Peyer's patch (tissue), 4 donors: ENCODE data around the gene DEGS2.

ENCODE experiments used
- CTCF ChIP-seq, 6 experiments: fragments of 450-650 bp in 4 of 6; fragments of 200-600 bp in 2 of 6; sonication (generic) in 1 of 6; IDR thresholded peaks; one replicate each; pipeline ENCODE4 v1.5.1; 2017 to 2019; ENCODE audit warnings: antibody characterized with exemption in 6 of 6, mild to moderate bottlenecking in 3 of 6, moderate library complexity in 1 of 6
- POLR2A ChIP-seq, 2 donors: fragments of 450-650 bp; IDR thresholded peaks; one replicate each; pipeline ENCODE4 v1.5.1; 2017; ENCODE audit warnings: antibody characterized with exemption in 2 of 2, mild to moderate bottlenecking in 2 of 2, moderate library complexity in 2 of 2

- no peak for TF ChIP-seq CTCF (IDR thresholded peaks at IDR 0.05)
- TF ChIP-seq POLR2A (IDR thresholded peaks at IDR 0.05) = no peak
Observed at GRCh38 chr14:100176811-100177327, 17.4 kb upstream of the DEGS2 start.
